Motor neuron (in vitro differentiated cells): Measurements from ENCODE around the gene HERC2. TPM values are rescaled to one million over a fixed set of nuclear protein-coding genes. Genes with fewer than 3 reads are reported as not detected.
"Not testable (repeated sequence)": the region's sequence is repeated elsewhere in the genome, so short reads cannot be mapped to it uniquely, and the experiment has no call there.

Experiments
- ATAC-seq, 8 experiments: fragments of 200-7000 bp; cut with Tn5 transposase; replicated peaks in 6 of 8; 2 replicates each; pipeline ENCODE4 v1.8.0; 2021; ENCODE audit warnings: mild to moderate bottlenecking in 8 of 8, moderate library complexity in 8 of 8
- H3K27ac ChIP-seq, 2 donors: fragments of 250-450 bp; sonication (Bioruptor Pico); 2 replicates each; pipeline ENCODE4 v1.9.0; 2021; ENCODE audit warnings: antibody characterized with exemption in 2 of 2, mild to moderate bottlenecking in 2 of 2, moderate library complexity in 1 of 2
- H3K4me1 ChIP-seq, 2 donors: fragments of 250-450 bp; sonication (Bioruptor Pico); replicated peaks in 1 of 2; 2 replicates each; pipeline ENCODE4 v1.6.1; 2021; ENCODE audit warnings: antibody characterized with exemption in 2 of 2, mild to moderate bottlenecking in 2 of 2, moderate library complexity in 1 of 2
- H3K4me3 ChIP-seq, 5 donors: fragments of 250-450 bp; sonication (Bioruptor Pico); 2 replicates each; pipeline ENCODE4 v1.9.0; 2021; ENCODE audit warnings: antibody characterized with exemption in 5 of 5, mild to moderate bottlenecking in 5 of 5, moderate library complexity in 4 of 5
- WGBS, 10 experiments: fragments of 450-650 bp; shearing (Covaris generic); methylation state at CpG; one replicate each; pipeline ENCODE4 v1.0.0; 2022; 5-methylcytosine and 5-hydroxymethylcytosine counted together
- in situ Hi-C, 9 experiments: fragments of 400-800 bp; cut with MboI; loops; one replicate each; pipeline ENCODE4 v1.15.0; 2021; ENCODE audit warnings: low sequenced_read_pairs in 9 of 9, low pct_unique_long_range_greater_than_20kb in 2 of 9; ENCODE audit not compliant: unreplicated experiment in 9 of 9
- total RNA-seq, 8 experiments: library from RNA; unstranded; fragments of 300-600 nt; gene quantifications; 2 replicates each; pipeline versions ENCODE4 v1.2.3 to v1.2.4, GENCODE V29; 2022

HERC2 gene
- total RNA-seq, 8 experiments from 2014 or later, result 22.6 to 88.4 (median 35.0) TPM

DNA sequence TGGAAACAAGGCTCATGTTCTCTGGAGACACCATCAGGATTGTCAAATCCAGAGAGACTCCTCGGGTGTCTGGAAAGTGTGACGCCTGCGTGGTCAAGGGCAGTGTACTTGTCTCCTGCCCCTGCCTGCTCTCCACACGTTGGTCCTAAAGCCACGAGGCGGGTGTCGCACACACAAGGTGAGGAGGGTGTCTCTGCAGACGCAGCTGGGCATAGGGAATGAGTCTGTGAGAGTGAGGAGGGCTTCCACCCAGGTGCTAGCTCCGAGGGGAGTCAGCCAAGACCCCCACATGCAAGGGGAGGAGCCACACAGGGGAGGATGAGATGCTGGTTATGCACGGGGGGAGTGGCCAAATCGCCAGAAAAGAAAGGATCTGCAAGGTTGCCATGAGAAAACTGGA is 194.9 kb downstream of the HERC2 start:
- Histone ChIP-seq H3K4me3 (no peak overlapping the region), H3K27ac (no peak overlapping the region), H3K4me1 (no peaks in the 10 kb centered on the region)
- in situ Hi-C loops, result loop anchor here in 3 of 9 experiments (10.0 to 25.0 kb wide), 2 partner anchors 1240 to 1242 kb away; no protein-coding TSS in a partner anchor
- no peak for ATAC-seq
- 0 to 100% (median 87%) methylated on average over 1 to 3 of the region's 11 CpGs; no CpG with 5 or more reads in 3 of the 10 experiments for WGBS, 10 experiments

DNA sequence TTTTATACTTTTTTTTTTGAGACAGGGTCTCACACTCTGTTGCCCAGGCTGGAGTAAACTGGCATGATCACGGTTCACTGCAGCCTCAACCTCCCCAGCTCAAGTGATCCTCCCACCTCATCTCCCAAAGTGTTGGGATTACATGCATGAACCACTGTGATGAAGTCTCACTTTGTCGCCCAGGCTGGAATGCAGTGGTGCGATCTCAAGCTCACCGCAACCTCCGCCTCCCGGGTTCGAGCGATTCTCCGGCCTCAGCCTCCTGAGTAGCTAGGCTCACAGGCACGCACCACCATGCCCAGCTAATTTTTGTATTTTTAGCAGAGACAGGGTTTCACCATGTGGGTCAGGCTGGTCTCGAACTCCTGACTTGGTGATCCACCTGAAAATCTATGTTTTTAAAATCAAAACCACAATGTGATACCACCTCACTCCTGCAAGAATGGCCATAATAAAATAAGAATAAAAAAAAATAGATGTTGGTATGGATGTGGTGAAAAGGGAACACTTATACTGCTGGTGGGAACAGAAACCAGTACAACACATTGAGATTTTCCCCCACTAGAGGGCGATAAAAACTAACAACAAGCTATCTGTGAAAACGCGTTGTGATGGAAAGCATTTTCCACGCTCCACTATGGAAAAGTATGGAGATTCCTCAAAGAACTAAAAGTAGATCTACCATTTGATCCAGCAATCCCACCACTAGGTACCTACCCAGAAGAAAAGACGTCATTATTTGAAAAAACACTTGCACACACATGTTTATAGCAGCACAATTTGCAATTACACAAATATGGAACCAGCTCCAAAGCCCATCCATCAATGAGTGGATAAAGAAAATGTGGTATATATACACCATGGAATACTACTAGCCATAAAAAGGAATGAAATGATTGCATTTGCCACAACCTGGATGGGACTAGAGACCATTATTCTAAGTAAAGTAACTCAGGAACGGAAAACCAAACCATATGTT is 196.0 kb downstream of the HERC2 start:
- Histone ChIP-seq H3K27ac (no peak overlapping the region), H3K4me1 (no peaks in the 10 kb centered on the region), H3K4me3 (no peak overlapping the region)
- 40 to 100% (median 67%) methylated on average over 3 to 17 of the region's 17 CpGs; no CpG with 5 or more reads in 1 of the 10 experiments for WGBS, 10 experiments
- in situ Hi-C loops, result loop anchor here in 3 of 9 experiments (10.0 to 25.0 kb wide), 2 partner anchors 1239 to 1241 kb away; no protein-coding TSS in a partner anchor
- ATAC-seq, result peak in 3 of 8 experiments; percentile 57 to 68 (median 66)

- Histone ChIP-seq H3K4me3 (no peak overlapping the region), H3K4me1 (no peaks in the 10 kb centered on the region), H3K27ac (no peak overlapping the region)
- 89 to 100% (median 95%) methylated on average over 1 to 7 of the region's 10 CpGs; no CpG with 5 or more reads in 6 of the 10 experiments for WGBS, 10 experiments
- no peak for ATAC-seq
- in situ Hi-C loops, result loop anchor here in 4 of 9 experiments (10.0 to 25.0 kb wide), 2 partner anchors 1238 to 1240 kb away; no protein-coding TSS in a partner anchor
These were observed 197.1 kb downstream of the HERC2 start for GRCh38 chr15:28124841-28125240.

DNA sequence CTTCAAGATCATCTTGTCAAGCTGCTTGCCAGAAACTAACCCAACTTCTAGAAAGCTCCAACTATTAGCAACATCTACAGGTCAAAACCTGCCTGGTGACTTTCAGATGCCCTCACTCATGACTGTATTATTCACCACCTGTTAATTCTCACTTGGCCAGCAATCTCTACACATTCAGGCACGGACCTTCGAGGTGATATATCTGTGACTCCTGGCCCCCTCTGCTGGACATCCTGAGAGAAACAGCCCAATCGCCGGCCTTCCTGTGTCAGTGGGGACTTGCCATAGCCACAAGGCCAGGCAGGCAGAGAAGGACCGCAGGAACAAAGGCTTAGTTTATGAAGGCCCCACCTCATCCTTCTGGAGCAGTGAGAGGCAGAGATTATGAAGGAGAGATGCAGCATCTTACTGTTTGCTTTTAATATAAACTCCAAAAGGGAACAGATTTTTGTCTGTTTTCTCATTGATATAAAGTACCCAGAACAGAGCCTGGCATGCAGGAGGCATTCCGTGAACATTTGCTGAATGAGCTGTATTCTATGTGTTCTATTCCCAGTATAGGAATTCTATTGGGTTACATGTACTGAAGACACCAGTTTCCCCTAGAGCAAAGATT is 198.5 kb downstream of the HERC2 start:
- in situ Hi-C loops, result loop anchor here in 2 of 9 experiments (10.0 to 25.0 kb wide), 2 partner anchors 1236 to 1239 kb away; no protein-coding TSS in a partner anchor
- Histone ChIP-seq H3K27ac (no peak overlapping the region), H3K4me3 (no peak overlapping the region), H3K4me1 (no peaks in the 10 kb centered on the region)
- 10 to 100% (median 64%) methylated on average over 1 to 6 of the region's 6 CpGs for WGBS, 10 experiments
- peak; percentile 85 to 98 (median 91) for ATAC-seq

DNA sequence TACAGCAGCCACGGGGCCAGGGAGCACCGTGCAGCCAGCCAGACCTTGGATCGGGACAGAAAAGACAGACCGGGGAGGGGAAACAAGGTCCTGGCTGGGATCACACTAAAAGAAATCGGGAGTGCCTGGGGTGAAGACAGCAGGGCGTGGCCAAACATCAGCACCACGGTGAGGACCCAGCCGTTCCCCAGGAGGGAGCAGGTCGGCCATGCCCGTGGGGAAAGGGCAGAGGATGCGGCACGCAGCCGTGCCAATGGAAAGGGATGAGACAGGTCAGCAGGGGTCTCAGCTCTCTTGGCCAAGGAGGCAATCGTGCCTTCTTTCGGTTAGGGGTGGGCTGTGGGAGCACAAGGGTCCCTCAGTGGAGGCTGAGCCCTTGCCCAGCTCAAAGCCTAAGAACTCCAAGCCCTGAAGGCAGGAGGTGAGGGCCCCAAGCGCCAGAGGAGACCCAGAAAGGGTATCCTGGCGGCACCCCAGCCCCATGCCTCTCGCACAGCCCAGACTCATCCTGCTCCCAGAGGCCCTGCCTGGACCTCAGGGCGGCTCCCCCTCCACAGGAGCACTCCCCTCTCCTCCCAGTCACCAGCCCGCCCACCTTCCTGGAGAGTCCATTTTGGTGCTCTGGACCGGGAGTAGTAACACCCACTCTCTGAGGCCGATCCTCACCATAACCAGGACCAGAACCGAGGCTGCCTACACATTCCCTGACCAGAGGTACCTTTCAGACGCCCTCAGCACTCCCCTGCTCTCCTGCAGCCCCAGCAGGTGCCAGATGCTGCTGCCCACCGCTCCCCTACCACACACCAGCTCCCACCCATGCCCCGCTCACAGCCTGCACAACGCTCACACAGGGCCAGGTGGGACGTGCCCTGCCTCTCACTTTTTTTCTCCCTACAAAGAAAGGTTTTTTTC is 199.7 kb downstream of the HERC2 start:
- 80 to 100% (median 94%) methylated on average over 2 to 12 of the region's 28 CpGs; no CpG with 5 or more reads in 5 of the 10 experiments for WGBS, 10 experiments
- no peak overlapping the region for H3K4me3 ChIP-seq
- in situ Hi-C loops, result loop anchor here in 2 of 9 experiments (10.0 to 25.0 kb wide), 2 partner anchors 1235 to 1237 kb away; no protein-coding TSS in a partner anchor
- H3K27ac ChIP-seq, result no peak overlapping the region
- no peak for ATAC-seq
- no peaks in the 10 kb centered on the region for H3K4me1 ChIP-seq

GRCh38 chr15:28121577-28121976 is 200.4 kb downstream of the HERC2 start:
- not testable (repeated sequence) for H3K4me1 ChIP-seq, H3K27ac ChIP-seq, H3K4me3 ChIP-seq, ATAC-seq
- in situ Hi-C loops, result loop anchor here in 2 of 9 experiments (10.0 to 25.0 kb wide), 2 partner anchors 1234 to 1237 kb away; no protein-coding TSS in a partner anchor
- WGBS, 10 experiments, result 100% methylated on average over 1 to 2 of the region's 16 CpGs; no CpG with 5 or more reads in 5 of the 10 experiments

- in situ Hi-C loops, result loop anchor here in 2 of 9 experiments (10.0 to 25.0 kb wide), 2 partner anchors 1233 to 1235 kb away; no protein-coding TSS in a partner anchor
- no peak overlapping the region for H3K27ac ChIP-seq
- WGBS, 10 experiments, result 20 to 100% (median 90%) methylated on average over 1 to 4 of the region's 4 CpGs; no CpG with 5 or more reads in 1 of the 10 experiments
- no peaks in the 10 kb centered on the region for H3K4me1 ChIP-seq
- no peak for ATAC-seq
- no peak overlapping the region for H3K4me3 ChIP-seq
These were observed 201.7 kb downstream of the HERC2 start for GRCh38 chr15:28120359-28120640.

DNA sequence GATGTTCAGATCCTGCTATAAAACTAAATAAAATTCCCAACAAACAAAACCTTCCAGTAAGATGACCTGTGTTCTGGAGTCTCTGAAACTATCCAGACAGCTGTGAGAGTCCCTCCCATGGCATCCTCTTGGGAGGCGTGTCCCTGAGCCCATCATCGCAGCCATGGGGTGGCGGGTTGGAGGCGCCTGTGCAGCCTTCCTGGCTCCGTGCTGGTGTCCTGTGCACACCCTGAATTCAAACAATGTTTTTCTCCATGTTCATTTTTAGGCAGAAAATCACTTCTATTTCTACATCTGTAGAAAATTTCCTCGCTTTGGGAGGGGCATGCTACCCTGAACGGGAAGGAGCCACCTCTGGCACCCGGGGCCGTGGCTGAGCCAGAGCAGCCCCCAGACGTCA is 203.4 kb downstream of the HERC2 start:
- ATAC-seq, result no peak
- no peak overlapping the region for H3K4me3 ChIP-seq
- H3K4me1 ChIP-seq, result no peaks in the 10 kb centered on the region
- WGBS, 10 experiments, result 57 to 100% (median 95%) methylated on average over 1 to 8 of the region's 10 CpGs; no CpG with 5 or more reads in 5 of the 10 experiments
- H3K27ac ChIP-seq, result no peak overlapping the region
- in situ Hi-C loops, result loop anchor here in 1 of 9 experiments (25.0 kb wide), 1 partner anchor 1231 kb away; no protein-coding TSS in a partner anchor

- WGBS, 10 experiments, result 20 to 97% (median 90%) methylated on average over 1 to 4 of the region's 11 CpGs; no CpG with 5 or more reads in 4 of the 10 experiments
- H3K4me1 ChIP-seq, result no peaks in the 10 kb centered on the region
- H3K4me3 ChIP-seq, result no peak overlapping the region
- no peak for ATAC-seq
- H3K27ac ChIP-seq, result no peak overlapping the region
- in situ Hi-C loops, result loop anchor here in 1 of 9 experiments (25.0 kb wide), 1 partner anchor 1231 kb away; no protein-coding TSS in a partner anchor
These were observed 203.9 kb downstream of the HERC2 start for GRCh38 chr15:28118083-28118482.

DNA sequence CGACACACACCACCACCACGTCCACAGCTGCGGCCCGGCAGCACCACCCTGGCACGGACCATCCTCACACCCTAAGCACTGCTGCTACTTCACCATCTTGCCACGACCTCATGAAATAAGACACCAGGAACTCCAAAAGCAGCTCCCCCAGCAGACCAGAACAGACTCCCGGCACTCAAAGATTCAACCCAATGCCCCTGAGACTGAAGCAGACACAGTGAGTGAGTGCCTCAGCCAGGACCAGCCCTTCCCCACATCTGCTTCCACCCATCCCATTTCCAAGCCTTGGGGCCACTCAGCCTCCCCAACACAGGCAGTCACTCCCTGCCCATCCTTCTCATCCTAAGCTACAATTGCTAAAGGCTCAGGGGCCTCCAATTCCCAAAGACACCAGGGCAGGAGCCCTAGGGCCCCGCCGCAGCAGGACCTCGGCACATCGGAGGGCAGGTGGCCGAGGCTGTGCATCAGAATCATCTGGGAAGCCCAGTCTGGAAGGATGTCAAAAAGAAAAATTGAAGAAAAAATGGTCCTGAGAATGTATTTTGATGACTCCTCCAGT is 204.5 kb downstream of the HERC2 start:
- no peaks in the 10 kb centered on the region for H3K4me1 ChIP-seq
- in situ Hi-C loops, result loop anchor here in 1 of 9 experiments (25.0 kb wide), 1 partner anchor 1230 kb away; no protein-coding TSS in a partner anchor
- 89 to 100% (median 100%) methylated on average over 1 to 6 of the region's 12 CpGs; no CpG with 5 or more reads in 7 of the 10 experiments for WGBS, 10 experiments
- no peak overlapping the region for H3K27ac ChIP-seq
- no peak overlapping the region for H3K4me3 ChIP-seq
- no peak for ATAC-seq

DNA sequence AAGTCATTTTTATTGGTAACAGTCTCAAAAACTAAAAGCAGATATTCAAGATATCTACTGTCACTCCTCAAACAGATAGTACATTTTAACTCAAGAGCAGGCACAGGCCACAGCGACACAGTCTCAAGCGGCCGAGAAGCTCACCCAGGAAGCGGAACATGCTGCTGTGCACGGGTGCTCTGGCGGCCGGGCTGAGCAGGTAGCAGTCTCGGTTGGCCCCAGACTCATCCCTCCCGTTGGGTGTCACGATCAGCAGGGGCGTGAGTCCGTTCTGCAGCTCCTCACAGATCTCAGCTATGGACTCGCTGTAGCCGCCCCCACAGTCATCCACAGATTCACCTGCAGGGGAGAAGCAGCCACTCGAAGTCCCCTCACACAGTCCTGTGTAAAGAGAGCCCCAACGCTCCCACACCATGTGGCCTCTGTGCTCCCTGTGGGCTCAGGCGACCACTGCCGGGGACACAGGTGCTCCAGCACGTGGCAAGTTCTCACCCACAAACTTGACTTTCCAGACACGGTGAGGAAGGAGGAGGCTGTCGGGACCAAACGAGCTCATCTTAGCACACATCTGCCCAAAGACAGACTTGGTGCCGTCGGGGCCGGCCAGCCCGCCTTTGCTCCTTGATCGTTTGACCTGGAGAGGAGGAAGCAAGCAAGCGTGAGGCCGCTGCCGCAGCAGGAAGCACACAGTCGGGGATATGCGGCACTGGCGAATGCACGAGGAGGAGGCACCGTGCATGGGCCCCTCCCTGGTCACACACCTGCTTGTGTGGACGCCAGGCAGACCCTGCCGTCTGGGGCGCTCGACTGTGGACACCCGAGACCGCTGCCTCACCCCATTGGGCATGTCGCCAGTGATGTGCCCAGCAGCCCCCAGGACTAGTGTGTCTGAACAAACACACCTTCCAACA is 205.2 kb downstream of the HERC2 start:
- 88 to 100% (median 97%) methylated on average over 1 to 12 of the region's 42 CpGs; no CpG with 5 or more reads in 4 of the 10 experiments for WGBS, 10 experiments
- no peak for ATAC-seq
- no peak overlapping the region for H3K27ac ChIP-seq
- H3K4me3 ChIP-seq, result no peak overlapping the region
- in situ Hi-C loops, result loop anchor here in 1 of 9 experiments (25.0 kb wide), 1 partner anchor 1229 kb away; no protein-coding TSS in a partner anchor
- no peaks in the 10 kb centered on the region for H3K4me1 ChIP-seq
